Measurements from ENCODE around the gene APP.

DNA sequence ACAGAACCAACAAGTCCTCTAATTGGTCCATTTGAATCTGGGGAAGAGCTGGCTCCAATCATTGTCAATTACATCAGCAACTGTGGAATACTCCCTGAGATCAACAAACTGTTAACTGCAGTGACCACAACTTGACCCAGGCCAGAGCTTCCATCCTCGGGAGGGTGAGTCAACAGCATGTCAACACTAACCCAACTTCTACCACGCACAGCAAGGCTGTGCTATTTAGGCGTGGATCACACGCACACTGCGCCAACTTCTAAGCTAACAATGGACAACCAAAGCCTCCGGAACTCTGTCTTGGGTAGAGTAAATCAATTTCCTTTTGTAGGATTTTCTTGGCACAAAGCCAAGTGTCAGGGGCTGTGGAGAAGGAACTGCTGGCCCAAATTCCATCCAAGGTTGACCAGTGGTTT, 30.4 kb downstream of the APP start:
- TF ChIP-seq, protein P1, sequence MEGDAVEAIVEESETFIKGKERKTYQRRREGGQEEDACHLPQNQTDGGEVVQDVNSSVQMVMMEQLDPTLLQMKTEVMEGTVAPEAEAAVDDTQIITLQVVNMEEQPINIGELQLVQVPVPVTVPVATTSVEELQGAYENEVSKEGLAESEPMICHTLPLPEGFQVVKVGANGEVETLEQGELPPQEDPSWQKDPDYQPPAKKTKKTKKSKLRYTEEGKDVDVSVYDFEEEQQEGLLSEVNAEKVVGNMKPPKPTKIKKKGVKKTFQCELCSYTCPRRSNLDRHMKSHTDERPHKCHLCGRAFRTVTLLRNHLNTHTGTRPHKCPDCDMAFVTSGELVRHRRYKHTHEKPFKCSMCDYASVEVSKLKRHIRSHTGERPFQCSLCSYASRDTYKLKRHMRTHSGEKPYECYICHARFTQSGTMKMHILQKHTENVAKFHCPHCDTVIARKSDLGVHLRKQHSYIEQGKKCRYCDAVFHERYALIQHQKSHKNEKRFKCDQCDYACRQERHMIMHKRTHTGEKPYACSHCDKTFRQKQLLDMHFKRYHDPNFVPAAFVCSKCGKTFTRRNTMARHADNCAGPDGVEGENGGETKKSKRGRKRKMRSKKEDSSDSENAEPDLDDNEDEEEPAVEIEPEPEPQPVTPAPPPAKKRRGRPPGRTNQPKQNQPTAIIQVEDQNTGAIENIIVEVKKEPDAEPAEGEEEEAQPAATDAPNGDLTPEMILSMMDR (IDR thresholded peaks at IDR 0.05), result no peak
- TF ChIP-seq POLR2A (IDR thresholded peaks at IDR 0.05), result no peak
